ENCODE results near the gene PXMP4. TPM values are rescaled to one million over a fixed set of nuclear protein-coding genes. Genes with fewer than 3 reads are reported as not detected.

The PXMP4 gene
- total and polyA plus RNA-seq, 9 of the 15 experiments (the other 6 are each of a cell fraction or from before 2014, with no cell fraction given), result 4.8 to 29.1 (median 6.8) TPM

DNA sequence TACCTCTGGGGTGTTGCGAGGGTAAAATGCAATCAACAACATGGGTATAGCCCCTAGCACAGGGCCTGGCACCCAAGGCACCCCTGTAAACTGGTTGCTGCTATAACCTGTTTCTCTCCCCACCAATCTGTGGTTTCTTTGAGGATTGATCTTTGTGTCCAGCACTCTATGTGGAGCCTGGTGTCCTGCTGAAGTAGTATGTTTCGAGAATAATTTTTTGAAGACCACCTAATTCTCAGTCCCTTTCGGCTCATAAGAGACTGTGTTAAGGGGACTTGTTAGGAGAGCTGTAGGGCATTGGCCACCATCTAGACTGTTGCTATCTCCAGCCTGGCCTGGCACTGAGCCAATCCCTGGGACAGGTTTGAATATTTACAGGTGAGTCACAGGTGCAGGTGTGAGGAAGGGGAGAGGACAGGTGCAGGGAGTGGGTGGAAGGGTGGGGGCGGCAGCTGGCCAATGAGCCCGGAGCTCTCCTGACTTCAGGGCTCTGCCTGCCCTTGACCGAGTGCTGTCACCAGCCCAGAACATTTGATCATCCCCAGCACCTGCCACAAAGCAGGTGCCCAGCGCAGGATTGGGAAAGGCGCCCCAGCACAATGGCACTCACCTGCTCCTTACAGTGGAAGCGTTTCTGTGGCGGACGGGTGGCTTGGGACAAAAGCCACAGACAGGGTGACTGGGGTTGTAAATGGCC lies 66.1 kb downstream of the PXMP4 start:
- 72% methylated on average over 11 of the region's 11 CpGs for WGBS (ENCODE audit: insufficient coverage, low coverage, missing lambda C conversion rate)
- intact Hi-C loops (cut with micrococcal nuclease) (loop anchor here (2.0 to 5.0 kb wide), 3 partner anchors 139 to 252 kb away; partner anchors contain the start of gene CDK5RAP1), in situ Hi-C loops (cut with MboI) (loop anchor here (5.0 to 10.0 kb wide), 2 partner anchors 202 to 239 kb away; no protein-coding TSS in a partner anchor)
- H3K27me3 ChIP-seq (ENCODE audit: control insufficient read depth in 2 of 2, insufficient read depth in 2 of 2, low read length in 2 of 2), result no peaks in the 10 kb centered on the region
- ChIA-PET POLR2A (interaction anchor here (0.6 to 4.5 kb wide), 9 partner anchors 8 to 343 kb away, joined by 3 to 51 read pairs (median 3); partner anchors contain the start of gene ACTL10), CTCF (ENCODE audit: low intra/inter-chr PET ratio) (interaction anchor here (0.7 to 1.6 kb wide), 3 partner anchors 196 to 240 kb away, joined by 3 to 8 read pairs (median 4); no protein-coding TSS in a partner anchor)
- no peak overlapping the region for H3K4me3 ChIP-seq
- H3K9ac ChIP-seq (ENCODE audit: insufficient read depth in 1 of 2, low read depth in 2 of 2, low read length in 2 of 2), result peak overlapping the region in 1 of 2 experiments; percentile 23; a peak in 1 of 4 replicates
- H3K4me2 ChIP-seq (ENCODE audit: insufficient read depth, low read length), result no peak overlapping the region
- no peak overlapping the region for H3K27ac ChIP-seq (ENCODE audit: extremely low read depth, low read depth, low read length)
- H4K20me1 ChIP-seq (replicated peaks; ENCODE audit: control insufficient read depth, insufficient read depth, low read length), result peaks cover 18% of the 10 kb centered on the region; the same call in 1 of the 2 replicates
- H3K79me2 ChIP-seq (ENCODE audit: control insufficient read depth, insufficient read depth, low read length), result no peaks in the 10 kb centered on the region
- peak in 1 of 4 experiments; percentile 13 for DNase-seq (ENCODE audit: extremely low read depth in 1 of 4, low spot score in 3 of 4)
- FAIRE-seq, result no peak
- TF ChIP-seq SIRT6 (IDR thresholded peaks at IDR 0.05; ENCODE audit: low read depth, low read length), result peak; percentile 17
- TF ChIP-seq POLR2G (IDR thresholded peaks at IDR 0.05; ENCODE audit: low read depth, low read length), result peak; percentile 70
- no peak for TF ChIP-seq BRD9 (IDR thresholded peaks at IDR 0.05; ENCODE audit: low read depth, partially characterized antibody)
- no peak for TF ChIP-seq RUNX1 (IDR thresholded peaks at IDR 0.05; ENCODE audit: low read depth)
- 0 out of 2 replicates have a peak, but pooled peaks have one; percentile 9 for TF ChIP-seq KLF1 (tag; IDR thresholded peaks at IDR 0.05)
- TF ChIP-seq, protein P1, sequence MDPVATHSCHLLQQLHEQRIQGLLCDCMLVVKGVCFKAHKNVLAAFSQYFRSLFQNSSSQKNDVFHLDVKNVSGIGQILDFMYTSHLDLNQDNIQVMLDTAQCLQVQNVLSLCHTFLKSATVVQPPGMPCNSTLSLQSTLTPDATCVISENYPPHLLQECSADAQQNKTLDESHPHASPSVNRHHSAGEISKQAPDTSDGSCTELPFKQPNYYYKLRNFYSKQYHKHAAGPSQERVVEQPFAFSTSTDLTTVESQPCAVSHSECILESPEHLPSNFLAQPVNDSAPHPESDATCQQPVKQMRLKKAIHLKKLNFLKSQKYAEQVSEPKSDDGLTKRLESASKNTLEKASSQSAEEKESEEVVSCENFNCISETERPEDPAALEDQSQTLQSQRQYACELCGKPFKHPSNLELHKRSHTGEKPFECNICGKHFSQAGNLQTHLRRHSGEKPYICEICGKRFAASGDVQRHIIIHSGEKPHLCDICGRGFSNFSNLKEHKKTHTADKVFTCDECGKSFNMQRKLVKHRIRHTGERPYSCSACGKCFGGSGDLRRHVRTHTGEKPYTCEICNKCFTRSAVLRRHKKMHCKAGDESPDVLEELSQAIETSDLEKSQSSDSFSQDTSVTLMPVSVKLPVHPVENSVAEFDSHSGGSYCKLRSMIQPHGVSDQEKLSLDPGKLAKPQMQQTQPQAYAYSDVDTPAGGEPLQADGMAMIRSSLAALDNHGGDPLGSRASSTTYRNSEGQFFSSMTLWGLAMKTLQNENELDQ (CRISPR knock-in tag; IDR thresholded peaks at IDR 0.05; ENCODE audit: borderline replicate concordance), result no peak
- no peak for TF ChIP-seq XRCC4 (IDR thresholded peaks at IDR 0.05; ENCODE audit: extremely low read depth, insufficient read depth, insufficient read length)
- no peak for TF ChIP-seq SIX5 (IDR thresholded peaks at IDR 0.05; ENCODE audit: borderline replicate concordance in 1 of 2, insufficient read depth in 1 of 2, low read depth in 1 of 2, low read length in 2 of 2)
- no peak for TF ChIP-seq U2AF1 (optimal IDR thresholded peaks at IDR 0.05; ENCODE audit: low read depth, low read length)
- peak; percentile 56; the same call in 1 of the 2 replicates for TF ChIP-seq NFIX (CRISPR knock-in tag; IDR thresholded peaks at IDR 0.05; ENCODE audit: low read depth)
- TF ChIP-seq POLR2AphosphoS2 (IDR thresholded peaks at IDR 0.05; ENCODE audit: low read length), result peak; percentile 34
- TF ChIP-seq POLR2B (IDR thresholded peaks at IDR 0.05; ENCODE audit: low read depth, partially characterized antibody), result peak; percentile 13
- TF ChIP-seq SLC30A9 (CRISPR knock-in tag; IDR thresholded peaks at IDR 0.05), result no peak
- TF ChIP-seq ZEB2 (IDR thresholded peaks at IDR 0.05), result peak; percentile 57; the same call in 1 of the 2 replicates
- TF ChIP-seq NFIC (IDR thresholded peaks at IDR 0.05), result peak; percentile 95
- no peak for TF ChIP-seq FOS (IDR thresholded peaks at IDR 0.05; ENCODE audit: extremely low read depth, insufficient read length)
- peak; percentile 19 for TF ChIP-seq POLR2A (conservative IDR thresholded peaks at IDR 0.05)
- H3K4me1 ChIP-seq (replicated peaks in 1 of 2; ENCODE audit: control insufficient read depth in 2 of 2, insufficient read depth in 2 of 2, low read length in 2 of 2), result peaks cover 6 to 37% of the 10 kb centered on the region in 2 experiments; a peak in 3 of 5 replicates
- peaks cover 7% of the 10 kb centered on the region for H3K9me1 ChIP-seq (ENCODE audit: control insufficient read depth, insufficient read depth, low read length)
- ATAC-seq, result no peak
- BruUV-seq (replicated peaks), result no TSS peak
- H3K36me3 ChIP-seq (ENCODE audit: control insufficient read depth, insufficient read depth, low read length), result peaks cover 28% of the 10 kb centered on the region; the same call in 1 of the 3 replicates
- no peak overlapping the region for H2AFZ ChIP-seq (ENCODE audit: low read depth, low read length)
- H3K9me3 ChIP-seq (replicated peaks; ENCODE audit: control insufficient read depth, insufficient read depth, low read depth, low read length), result no peaks in the 10 kb centered on the region
